HG03280 (cell line): Measurements from ENCODE around the gene ITPRIPL2.

ENCODE experiments used
- ATAC-seq: cut with Tn5 transposase; IDR thresholded peaks from one replicate; pipeline ENCODE4 v1.9.1; 2021; ENCODE audit warnings: mild to moderate bottlenecking, moderate library complexity; ENCODE audit not compliant: unreplicated experiment

The ITPRIPL2 gene

DNA sequence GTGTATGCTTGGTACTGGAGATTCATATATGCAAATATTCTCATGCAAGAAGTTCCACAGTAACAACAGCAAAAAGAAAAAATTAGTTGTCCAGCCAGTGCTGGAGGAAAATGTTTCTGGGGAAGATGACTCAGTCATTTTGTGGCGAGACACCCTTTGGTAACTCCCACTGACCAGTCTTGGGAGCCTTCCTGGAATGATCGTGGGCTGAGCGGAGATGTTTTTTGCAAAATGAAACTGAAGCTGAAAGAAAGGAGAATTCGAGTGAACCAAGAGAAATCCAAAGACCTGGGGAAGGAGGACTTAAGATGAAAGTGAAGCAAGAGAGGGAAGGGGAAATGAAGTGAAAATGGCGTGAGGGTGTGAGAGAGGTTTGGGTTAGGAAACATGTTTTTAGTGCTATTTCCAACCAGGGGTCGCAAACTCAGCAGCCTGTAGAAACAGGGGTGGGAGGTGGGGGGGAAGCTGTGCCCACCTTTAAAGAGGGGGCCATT lies 5.2 kb downstream of the ITPRIPL2 start:
- no peak for ATAC-seq

DNA sequence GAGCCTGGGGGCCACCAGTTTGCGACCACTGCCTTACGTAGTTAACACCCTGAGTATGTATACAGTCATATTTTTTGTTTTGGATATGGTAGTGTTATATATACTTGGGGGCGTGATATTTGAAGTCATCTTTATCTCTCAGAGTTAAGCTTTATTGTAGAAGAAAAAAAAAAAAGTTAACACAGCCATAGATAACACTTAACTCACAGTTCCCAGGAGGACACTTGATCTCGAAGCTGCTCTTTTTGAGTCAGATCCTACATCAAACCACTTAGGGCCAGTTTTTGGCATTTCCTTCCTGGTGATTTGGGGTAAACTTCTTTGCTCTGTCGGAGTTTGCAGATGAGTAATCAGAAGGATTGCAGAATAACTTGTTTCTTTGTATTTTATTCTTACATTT lies 5.8 kb downstream of the ITPRIPL2 start:
- no peak for ATAC-seq

DNA sequence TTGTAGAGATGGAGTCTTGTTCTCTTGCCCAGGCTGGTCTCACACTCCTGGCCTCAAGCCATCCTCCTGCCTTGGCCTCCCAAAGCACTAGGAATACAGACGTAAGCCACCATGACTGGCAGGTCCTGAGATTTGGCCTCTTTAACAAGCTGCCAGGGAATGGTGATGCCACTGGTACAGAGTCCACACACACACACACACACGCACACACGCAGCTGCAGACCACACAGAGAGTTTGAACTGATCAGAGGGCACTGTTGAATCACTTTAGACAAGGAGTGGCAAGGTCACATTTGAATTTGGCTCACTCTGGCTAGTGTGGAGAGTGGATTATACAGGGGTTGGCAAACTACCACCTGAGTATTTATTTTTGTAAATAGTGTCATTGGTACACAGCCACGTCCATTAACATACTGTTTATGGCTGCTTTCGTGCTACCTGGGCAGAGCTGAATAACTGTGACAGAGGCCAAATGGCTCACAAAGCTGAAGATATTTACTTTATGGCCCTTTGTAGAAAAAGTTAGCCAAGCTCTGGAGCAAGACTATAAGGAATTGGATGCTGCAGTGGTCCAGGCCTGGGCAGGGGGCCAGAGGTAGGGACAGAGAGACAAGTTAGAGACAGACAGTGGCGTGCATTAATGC lies 9.9 kb downstream of the ITPRIPL2 start:
- ATAC-seq = no peak

DNA sequence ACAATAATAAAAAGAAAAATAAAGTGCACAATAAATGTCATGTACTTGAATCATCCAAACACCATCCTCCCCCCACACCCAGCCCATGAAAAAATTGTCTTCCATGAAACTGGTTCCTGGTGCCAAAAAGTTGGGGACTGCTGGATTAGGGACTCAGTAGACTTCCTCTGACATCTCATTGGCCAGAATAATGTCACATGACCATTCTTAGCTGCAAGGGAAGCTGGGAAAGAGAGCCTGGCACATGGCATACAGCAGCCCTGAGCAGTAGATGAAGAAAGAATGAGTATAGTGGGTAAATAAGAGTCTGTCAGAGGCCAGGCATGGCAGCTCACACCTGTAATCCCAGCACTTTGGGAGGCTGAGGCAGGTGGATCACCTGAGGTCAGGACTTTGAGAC lies 12.5 kb downstream of the ITPRIPL2 start:
- no peak for ATAC-seq

DNA sequence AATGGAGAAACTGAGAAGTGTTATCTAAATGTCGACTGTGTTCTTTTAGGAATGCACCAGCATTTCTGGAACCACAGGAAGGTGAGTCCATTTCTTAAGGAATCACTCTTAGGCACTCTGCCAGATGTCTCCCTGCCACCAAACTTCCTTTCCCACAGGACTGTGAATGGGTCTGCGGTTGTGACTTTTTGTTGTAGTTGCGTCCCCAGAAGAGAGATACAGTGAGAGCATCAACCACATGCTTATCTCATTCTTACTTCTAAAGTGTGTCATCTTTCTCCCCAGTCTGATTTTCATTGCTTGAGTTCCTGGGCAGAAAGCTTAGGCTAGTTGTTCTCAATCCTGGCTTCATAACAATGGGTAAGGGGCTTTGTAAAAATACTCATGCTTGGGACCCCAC lies 13.4 kb downstream of the ITPRIPL2 start:
- ATAC-seq = peak; percentile 37

DNA sequence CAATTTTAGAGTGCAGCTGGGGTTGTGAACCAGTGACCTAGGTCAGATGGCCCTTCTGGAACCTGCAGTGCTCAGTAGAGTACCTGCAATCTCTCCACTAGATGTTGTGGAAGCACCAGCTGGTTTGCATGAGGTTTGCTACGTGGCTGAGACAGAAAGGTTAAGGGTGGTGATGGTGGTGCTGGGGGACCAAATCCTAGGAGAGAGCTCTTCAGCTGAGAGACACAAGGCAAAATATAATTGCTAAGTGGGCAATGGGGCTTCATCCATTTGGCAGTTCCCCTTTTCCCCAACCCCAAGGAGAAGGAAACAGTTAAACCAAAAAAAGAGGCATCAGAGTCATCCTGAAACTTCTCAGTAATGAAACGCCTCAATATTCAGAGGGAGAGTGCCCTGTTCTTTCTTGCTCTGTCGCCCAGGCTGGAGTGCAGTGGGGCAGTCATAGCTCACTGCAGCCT lies 13.9 kb downstream of the ITPRIPL2 start:
- ATAC-seq = peak; percentile 75

DNA sequence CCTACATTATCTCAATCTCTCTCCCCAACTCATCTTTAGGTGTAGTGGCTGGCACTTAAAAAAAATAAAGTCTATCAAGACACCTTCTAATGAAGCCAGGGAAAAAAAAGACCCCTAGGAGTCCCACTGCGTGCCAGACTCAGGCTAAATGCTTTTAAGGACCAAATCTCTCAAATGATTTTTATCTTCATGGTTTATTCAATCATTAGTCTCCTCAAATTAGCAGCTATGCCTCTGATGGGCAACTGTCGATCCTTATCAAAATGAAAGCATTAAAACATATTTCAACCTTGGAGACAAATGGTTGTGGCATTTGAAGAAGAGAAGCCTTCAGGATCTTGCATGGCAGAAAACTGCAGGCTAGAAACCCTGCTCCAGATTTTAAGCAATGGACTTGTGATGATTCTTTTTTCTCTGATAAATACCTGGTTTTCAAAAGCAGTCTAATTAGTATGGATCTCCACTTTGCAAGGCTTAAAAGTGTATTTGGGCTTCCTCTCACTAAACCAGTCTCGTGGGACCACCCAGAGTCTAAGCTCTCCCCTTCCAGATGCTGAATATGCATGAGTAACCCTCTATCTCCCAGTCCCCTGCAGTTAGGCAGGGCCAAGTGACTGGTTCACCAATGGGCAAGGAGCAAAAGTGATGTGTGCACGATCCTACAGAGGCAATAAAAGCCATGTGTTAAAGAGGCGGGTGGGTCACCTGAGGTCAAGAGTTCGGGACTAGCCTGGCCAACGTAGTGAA lies 14.9 kb downstream of the ITPRIPL2 start:
- no peak for ATAC-seq

DNA sequence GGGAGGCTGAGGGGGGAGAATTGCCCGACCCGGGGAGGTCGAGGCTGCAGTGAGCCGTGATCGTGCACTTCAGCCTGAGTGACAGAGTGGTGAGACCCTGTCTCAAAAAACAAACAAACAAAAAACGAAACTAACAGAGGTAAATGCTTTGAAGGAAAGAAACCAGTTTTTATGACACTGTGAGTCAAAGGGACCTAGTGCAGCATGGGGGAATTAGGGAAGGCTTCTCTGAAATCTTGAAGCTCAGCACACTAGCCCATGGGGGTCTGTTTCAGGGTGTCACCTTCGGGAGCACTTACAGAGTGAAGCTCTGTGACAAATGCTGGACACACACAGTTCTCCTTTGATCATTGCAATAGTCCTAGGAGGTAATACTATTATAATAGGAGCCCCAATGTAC lies 16.6 kb downstream of the ITPRIPL2 start:
- ATAC-seq = no peak

DNA sequence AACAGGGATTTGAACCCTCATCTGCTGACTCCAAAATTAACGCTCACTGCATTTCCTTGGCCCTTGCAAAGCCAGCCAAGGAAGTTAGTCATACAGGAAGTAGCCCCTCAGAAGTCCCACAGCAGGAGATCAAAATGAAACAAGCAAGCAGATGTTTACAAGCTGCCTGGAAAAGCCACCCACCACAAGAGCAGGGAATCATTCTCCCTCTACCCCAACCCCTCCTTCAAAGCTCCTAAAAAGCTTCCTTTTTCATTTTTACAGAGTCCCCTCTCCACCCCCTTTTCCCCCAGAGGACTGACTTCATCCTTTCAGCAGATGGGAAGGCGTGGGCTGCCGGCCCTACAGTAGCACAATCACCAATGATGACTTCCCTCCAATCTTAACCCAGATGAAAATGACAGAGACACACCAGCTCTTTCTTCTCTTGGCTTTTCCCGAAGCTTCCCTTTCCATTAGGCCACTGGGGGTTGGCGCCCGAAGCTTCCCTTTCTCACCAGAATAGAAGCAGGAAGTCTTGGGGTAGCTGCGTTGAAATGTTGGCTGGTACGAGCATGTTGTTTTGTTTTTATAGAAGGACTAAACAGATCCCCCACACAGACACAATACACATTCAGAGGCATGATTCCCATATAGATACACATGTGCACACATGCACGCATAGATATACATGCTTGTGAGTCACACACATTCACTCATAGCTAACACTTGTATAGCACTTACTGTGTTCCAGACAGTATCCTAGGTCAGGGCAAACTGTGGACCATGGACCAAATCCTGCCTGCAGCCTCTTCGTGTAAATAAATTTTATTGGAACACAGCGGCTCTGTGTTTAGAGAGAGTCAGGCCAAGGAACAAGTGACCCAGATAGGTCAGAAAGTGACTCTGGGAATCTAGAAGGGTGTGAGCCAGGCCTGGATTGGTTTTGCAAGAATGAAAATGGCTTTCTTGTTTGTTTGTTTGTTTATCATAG lies 17.4 kb downstream of the ITPRIPL2 start:
- ATAC-seq = no peak

DNA sequence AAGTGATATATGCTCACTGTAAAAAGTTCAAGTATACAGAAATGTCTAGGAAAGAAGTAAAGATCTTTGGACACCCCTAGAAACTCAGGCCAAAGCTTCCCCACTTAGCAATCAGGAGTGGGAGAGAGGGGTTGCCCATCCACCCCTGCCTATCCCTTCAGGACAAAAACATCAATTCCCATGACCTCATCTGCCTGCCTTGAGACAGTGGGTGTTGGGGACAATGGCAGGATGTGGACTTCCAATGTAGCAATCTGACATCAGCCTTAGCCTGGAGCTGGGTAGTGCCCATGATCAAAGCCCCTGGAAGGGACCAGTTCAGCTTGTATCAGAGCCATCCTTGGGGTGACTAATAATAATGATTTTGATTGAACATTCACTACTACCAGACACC lies 18.1 kb downstream of the ITPRIPL2 start:
- ATAC-seq = no peak

DNA sequence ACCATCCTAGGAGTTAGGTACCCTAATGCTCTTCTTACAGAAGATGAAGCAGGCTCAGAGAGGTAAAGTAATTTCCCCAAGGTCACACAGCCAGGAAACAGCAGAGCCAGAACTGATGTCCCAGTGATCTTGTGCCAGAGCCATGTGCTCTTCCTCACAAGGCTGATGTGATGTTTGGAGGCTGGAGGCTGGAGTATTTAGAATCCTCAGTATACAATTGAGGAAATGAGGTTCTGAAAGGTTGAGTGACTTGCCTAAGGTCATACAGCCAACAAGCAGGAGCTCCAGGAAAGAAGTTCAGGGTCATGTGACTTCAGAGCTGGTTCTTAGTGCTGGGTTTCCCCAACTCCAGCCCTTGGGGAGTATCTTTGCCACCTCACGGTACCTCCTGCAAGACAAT lies 18.5 kb downstream of the ITPRIPL2 start:
- ATAC-seq = no peak

DNA sequence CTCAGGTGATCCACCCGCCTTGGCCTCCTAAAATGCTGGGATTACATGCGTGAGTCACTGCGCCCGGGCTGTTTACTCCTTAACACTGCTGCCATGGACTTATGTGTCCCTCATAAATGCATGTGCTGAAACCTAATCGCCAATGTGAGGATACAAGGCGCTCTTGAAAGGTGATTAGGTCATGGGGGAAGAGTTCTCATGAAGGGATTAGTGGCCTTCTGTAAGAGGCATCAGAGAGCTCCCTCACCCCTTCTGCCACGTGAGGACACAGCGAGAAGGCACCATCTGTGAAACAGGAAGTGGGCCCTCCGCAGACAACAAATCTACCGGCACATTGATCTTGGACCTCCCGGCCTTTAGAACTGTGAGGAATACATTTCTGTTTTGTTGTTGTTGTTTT lies 19.1 kb downstream of the ITPRIPL2 start:
- ATAC-seq = no peak

DNA sequence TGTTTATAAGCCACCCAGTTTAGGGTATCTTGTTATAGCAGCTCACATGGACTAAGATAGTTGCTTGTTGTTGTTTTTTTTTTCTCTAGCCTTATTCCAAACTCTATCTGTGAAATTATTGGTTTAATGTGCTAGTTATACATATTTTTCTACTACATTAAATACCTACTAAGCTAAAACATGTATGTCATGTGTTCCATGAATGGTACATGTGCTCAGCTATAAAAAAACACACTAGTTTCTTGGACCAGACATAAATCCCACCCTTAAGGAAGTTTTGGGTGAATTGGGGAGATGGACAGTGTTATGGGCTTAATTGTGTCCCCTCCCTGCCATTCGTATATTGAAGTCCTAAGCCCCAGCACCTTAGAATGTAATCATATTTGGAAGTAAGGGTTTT lies 19.8 kb downstream of the ITPRIPL2 start:
- ATAC-seq = no peak

DNA sequence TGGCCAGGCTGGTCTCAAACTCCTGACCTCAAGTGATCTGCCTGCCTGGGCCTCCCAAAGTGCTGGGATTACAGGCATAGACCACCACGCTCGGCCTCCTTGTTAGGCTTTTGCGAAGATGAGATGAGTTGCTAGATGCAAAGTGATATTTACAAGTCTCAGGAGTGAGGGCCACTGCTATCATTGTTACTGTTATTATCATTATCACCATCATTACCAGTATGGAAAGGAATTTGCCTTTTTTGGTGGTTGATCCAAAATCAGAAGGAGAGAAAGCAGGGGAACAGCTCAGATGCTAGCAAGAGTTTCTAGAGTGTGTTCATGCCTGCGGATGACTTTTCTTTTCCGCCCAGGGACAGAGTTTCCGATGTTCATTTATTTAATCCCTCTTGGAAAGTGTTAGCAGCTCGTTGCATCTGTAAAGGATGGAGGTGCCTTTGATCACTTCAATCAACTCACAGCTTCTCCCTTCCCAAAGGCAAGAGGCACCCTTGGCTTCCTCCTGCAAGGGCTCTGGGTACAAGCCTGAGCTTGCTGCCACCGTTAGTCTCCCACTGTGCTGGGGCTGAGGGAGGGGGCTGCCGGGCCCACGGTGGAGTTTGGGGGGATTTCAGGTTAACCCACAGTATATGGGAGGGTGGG lies 21.6 kb downstream of the ITPRIPL2 start:
- no peak for ATAC-seq

DNA sequence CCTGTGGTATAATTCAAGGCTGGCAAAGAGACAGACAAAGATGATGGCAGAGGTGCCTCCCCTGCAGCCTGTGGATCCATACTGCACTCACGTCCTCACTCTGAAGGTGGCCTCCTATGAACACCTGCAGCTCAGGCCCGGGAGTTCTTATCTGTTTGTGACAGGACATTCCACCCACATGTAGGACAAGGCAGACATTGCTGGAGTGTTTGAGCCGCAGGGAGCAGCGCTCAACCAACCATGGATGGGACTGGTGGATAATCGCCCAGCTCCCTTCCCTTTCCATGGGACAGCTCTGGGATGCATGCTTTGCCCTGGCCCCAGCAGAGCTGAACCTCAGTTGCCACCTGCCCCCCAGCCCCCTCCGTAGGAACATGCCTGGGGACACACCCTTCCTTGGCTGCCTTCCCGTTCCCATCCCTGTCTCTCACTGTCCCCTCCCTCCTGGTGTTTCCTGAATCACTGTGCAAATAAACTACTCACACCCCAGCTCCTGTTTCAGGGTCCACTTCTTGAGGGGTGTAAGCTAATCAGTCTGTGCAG lies 22.2 kb downstream of the ITPRIPL2 start:
- no peak for ATAC-seq

DNA sequence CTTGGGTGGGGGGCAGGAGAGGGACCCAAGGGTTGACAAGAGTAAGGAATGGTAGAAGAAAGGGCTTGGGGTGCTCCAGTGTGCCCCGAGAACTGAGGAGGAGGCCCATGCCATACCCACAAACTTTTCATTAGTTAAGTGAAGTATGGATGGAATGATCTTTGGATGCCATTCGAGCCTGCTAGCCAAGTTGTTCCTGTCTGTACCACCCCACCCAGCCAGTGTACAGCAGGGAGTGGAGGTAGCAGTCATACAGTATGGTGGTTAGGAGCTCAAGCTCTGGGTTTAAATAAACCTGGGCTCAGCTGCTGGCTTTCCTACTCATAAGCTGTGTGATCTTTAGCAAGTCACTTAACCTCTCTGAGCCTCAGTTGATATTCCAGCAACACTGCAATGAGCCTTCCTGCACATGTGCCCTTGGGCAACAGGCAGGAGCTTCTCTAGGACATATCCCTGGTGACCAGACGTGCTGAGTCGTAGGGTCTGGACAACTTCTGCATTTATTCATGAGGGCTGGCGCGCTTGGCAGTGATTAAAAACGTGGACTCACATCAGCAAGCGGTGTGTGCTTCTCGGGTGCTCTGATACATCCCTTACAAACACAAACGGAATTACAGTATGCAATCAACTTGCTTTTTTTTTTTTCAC lies 22.9 kb downstream of the ITPRIPL2 start:
- no peak for ATAC-seq

DNA sequence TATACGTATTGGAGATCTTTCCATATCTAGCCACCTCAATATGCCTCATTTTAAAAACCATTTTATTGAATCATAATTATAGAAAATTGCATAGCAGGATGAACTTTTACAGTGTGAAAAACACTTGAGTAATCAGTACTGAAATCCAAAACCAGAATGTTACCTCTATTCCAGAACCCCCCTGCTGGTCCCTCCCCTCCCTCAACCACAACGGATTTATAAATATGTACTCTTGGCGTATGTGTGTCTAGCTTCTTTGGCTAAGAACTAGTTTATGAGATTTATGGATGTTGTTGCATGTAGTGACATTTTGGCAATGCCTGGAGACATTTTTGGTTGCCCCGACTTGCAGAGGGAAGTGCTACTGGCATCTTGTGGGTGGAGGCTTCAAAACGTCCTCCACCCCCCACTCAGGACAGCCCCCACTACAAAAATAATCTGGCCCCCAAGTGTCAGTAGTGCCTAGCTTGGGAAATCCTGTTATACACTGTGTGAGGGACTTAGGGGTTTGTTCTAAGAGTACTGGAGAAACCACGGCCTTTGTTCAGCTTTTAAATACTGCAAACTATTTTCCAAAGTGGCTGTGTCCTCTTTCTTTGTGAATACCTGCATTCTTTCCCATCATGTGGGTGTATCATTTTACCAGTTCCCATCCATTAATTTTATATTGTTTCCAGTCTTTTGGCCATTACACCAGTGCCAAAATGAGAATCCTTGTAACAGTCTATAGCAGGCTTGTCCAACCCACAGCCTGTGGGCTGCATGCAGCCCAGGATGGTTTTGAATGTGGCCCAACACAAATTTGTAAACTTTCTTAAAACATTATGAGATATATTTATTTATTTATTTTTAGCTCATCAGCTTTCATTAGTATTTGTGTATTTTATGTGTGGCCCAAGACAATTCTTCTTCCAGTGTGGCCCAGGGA lies 23.7 kb downstream of the ITPRIPL2 start:
- no peak for ATAC-seq

DNA sequence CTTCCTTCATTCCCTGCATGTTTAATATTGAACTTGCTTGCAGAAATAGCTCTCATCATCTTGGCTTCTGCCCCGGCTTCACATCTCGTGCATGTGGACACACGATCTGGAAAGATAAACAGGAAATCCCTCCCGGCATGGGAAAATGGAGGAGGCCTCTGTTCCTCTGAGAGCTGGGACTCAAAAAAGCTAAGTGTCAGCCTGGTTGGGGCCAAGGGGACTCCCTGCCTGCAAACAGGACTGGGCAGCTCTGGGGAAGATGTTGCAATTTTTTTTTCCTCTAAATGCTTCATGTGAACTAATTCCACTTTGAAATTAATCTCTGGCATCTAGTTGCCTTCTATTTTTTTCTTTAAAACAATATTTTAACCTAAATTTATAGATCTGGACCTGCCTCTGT lies 24.8 kb downstream of the ITPRIPL2 start:
- no peak for ATAC-seq
